HEK293 (cell line): Measurements from ENCODE around the gene AFG3L2.

ENCODE experiments used
- CTCF ChIA-PET: fragments of 350-600 bp; formaldehyde crosslinking; extraction: SDS; loops from one replicate; lab custom pipeline; 2021; ENCODE audit warnings: antibody characterized with exemption; lab: Yijun Ruan, JAX
- POLR2A ChIA-PET: fragments of 300-600 bp; formaldehyde crosslinking; extraction: SDS; loops from one replicate; lab custom pipeline; 2020; ENCODE audit warnings: antibody characterized with exemption, inconsistent platforms; lab: Yijun Ruan, JAX
- H3K27ac ChIP-seq: fragments of 200-500 bp; sonication (Bioruptor generic); 2 replicates; pipeline ENCODE4 v1.5.1; 2014; ENCODE audit warnings: low read depth, low read length, control low read depth, inconsistent platforms; ENCODE audit errors: extremely low read depth
- H3K36me3 ChIP-seq, 2 experiments: fragments of 200-500 bp in 1 of 2; sonication (Bioruptor generic) in 1 of 2; 1 replicate in 1 of 2; 2 replicates in 1 of 2; pipeline ENCODE4 v1.5.1; 2014 to 2017; ENCODE audit warnings: inconsistent platforms in 2 of 2, low read length in 2 of 2; ENCODE audit not compliant: control insufficient read depth in 2 of 2, insufficient read depth in 1 of 2
- H3K4me1 ChIP-seq: fragments of 200-500 bp; sonication (Bioruptor generic); 2 replicates; pipeline ENCODE4 v1.5.1; 2014; ENCODE audit warnings: mild to moderate bottlenecking, low read length, inconsistent platforms; ENCODE audit not compliant: control insufficient read depth, insufficient read depth
- H3K4me3 ChIP-seq: 2 replicates; pipeline ENCODE4 v1.5.1; 2011; ENCODE audit warnings: low read depth, mild to moderate bottlenecking, control low read depth, low read length, moderate library complexity
- H3K9me3 ChIP-seq: fragments of 200-500 bp; sonication (Bioruptor generic); 2 replicates; pipeline ENCODE4 v1.5.1; 2014; ENCODE audit warnings: low read depth, low read length, inconsistent platforms; ENCODE audit not compliant: control insufficient read depth, insufficient read depth
- GLIS2 ChIP-seq: fragments of 450-650 bp; formaldehyde crosslinking; IDR thresholded peaks from 2 replicates; pipeline ENCODE4 v1.5.1; 2016; ENCODE audit warnings: missing biosample characterization, missing genetic modification characterization
- HOXC10 ChIP-seq: sonication (generic); formaldehyde crosslinking; IDR thresholded peaks from 2 replicates; pipeline ENCODE4 v1.8.1; 2023; ENCODE audit warnings: mild to moderate bottlenecking, missing genetic modification reagents
- KLF1 ChIP-seq: fragments of 450-650 bp; formaldehyde crosslinking; IDR thresholded peaks from 2 replicates; pipeline ENCODE4 v1.5.1; 2016; ENCODE audit warnings: missing biosample characterization, missing genetic modification characterization
- RBAK ChIP-seq: fragments of 450-650 bp; formaldehyde crosslinking; IDR thresholded peaks from 2 replicates; pipeline ENCODE4 v1.5.1; 2016; ENCODE audit warnings: missing biosample characterization, missing genetic modification characterization
- SCRT1 ChIP-seq: fragments of 450-650 bp; formaldehyde crosslinking; IDR thresholded peaks from 2 replicates; pipeline ENCODE4 v1.5.1; 2016; ENCODE audit warnings: missing biosample characterization, missing genetic modification characterization, borderline replicate concordance
- SETDB1 ChIP-seq: IDR thresholded peaks from one replicate; pipeline ENCODE4 v1.6.1; 2017; ENCODE audit warnings: mild to moderate bottlenecking, low read length, moderate library complexity, mixed read lengths; ENCODE audit not compliant: insufficient read length
- TCF7L2 ChIP-seq: IDR thresholded peaks from 2 replicates; pipeline ENCODE4 v1.6.1; 2011; ENCODE audit warnings: low read depth, mild to moderate bottlenecking, inconsistent platforms, low read length, moderate library complexity, borderline replicate concordance
- TRIM28 ChIP-seq: IDR thresholded peaks from 2 replicates; pipeline ENCODE4 v1.6.1; 2011; ENCODE audit warnings: low read length, control low read depth, borderline replicate concordance
- ZBTB17 ChIP-seq: fragments of 450-650 bp; formaldehyde crosslinking; IDR thresholded peaks from 2 replicates; pipeline ENCODE4 v1.5.1; 2016; ENCODE audit warnings: missing biosample characterization, missing genetic modification characterization
- ZBTB48 ChIP-seq: fragments of 450-650 bp; formaldehyde crosslinking; IDR thresholded peaks from 2 replicates; pipeline ENCODE4 v1.5.1; 2016; ENCODE audit warnings: missing biosample characterization, missing genetic modification characterization
- ZNF155 ChIP-seq: fragments of 450-650 bp; formaldehyde crosslinking; IDR thresholded peaks from 2 replicates; pipeline ENCODE4 v1.5.1; 2016; ENCODE audit warnings: missing biosample characterization, missing genetic modification characterization
- ZNF324 ChIP-seq: fragments of 450-650 bp; formaldehyde crosslinking; IDR thresholded peaks from 2 replicates; pipeline ENCODE4 v1.5.1; 2016; ENCODE audit warnings: missing biosample characterization, missing genetic modification characterization
- ZNF416 ChIP-seq: fragments of 450-650 bp; formaldehyde crosslinking; IDR thresholded peaks from 2 replicates; pipeline ENCODE4 v1.5.1; 2016; ENCODE audit warnings: missing biosample characterization, missing genetic modification characterization
- ZNF48 ChIP-seq: fragments of 450-650 bp; formaldehyde crosslinking; IDR thresholded peaks from 2 replicates; pipeline ENCODE4 v1.5.1; 2016; ENCODE audit warnings: missing biosample characterization, missing genetic modification characterization
- ZNF558 ChIP-seq: fragments of 450-650 bp; formaldehyde crosslinking; IDR thresholded peaks from 2 replicates; pipeline ENCODE4 v1.5.1; 2016; ENCODE audit warnings: missing biosample characterization, missing genetic modification characterization
- ZNF670 ChIP-seq: fragments of 450-650 bp; formaldehyde crosslinking; IDR thresholded peaks from 2 replicates; pipeline ENCODE4 v1.5.1; 2016; ENCODE audit warnings: missing biosample characterization, missing genetic modification characterization, low read depth
- ZNF677 ChIP-seq: fragments of 450-650 bp; IDR thresholded peaks from 2 replicates; pipeline ENCODE4 v1.5.0; 2018; ENCODE audit warnings: missing biosample characterization, mild to moderate bottlenecking, missing genetic modification characterization, moderate library complexity
- ZNF701 ChIP-seq: fragments of 450-650 bp; formaldehyde crosslinking; IDR thresholded peaks from 2 replicates; pipeline ENCODE4 v1.5.1; 2016; ENCODE audit warnings: missing biosample characterization, missing genetic modification characterization
- ZNF777 ChIP-seq: fragments of 450-650 bp; formaldehyde crosslinking; IDR thresholded peaks from 2 replicates; pipeline ENCODE4 v1.5.1; 2017; ENCODE audit warnings: missing biosample characterization, missing genetic modification characterization, borderline replicate concordance
- ZNF785 ChIP-seq: fragments of 450-650 bp; formaldehyde crosslinking; IDR thresholded peaks from 2 replicates; pipeline ENCODE4 v1.5.1; 2016; ENCODE audit warnings: missing biosample characterization, missing genetic modification characterization
- ZSCAN30 ChIP-seq: fragments of 450-650 bp; IDR thresholded peaks from 2 replicates; pipeline ENCODE4 v1.5.1; 2018; ENCODE audit warnings: missing biosample characterization, mild to moderate bottlenecking, missing genetic modification characterization, moderate library complexity
- TF ChIP-seq, protein P1 (sequence below): fragments of 450-650 bp; formaldehyde crosslinking; IDR thresholded peaks from 2 replicates; pipeline ENCODE4 v1.5.1; 2017; ENCODE audit warnings: missing biosample characterization, mild to moderate bottlenecking, missing genetic modification characterization, moderate library complexity
- TF ChIP-seq, protein P2 (sequence below): fragments of 450-650 bp; formaldehyde crosslinking; IDR thresholded peaks from 2 replicates; pipeline ENCODE4 v1.5.1; 2017; ENCODE audit warnings: missing biosample characterization, missing genetic modification characterization
- TF ChIP-seq, protein P3 (sequence below): fragments of 450-650 bp; IDR thresholded peaks from 2 replicates; pipeline ENCODE4 v1.5.1; 2018; ENCODE audit warnings: missing biosample characterization, missing genetic modification characterization
- TF ChIP-seq, protein P4 (sequence below): fragments of 450-650 bp; formaldehyde crosslinking; IDR thresholded peaks from 2 replicates; pipeline ENCODE4 v1.5.1; 2016; ENCODE audit warnings: missing biosample characterization, missing genetic modification characterization
- TF ChIP-seq, protein P5 (sequence below): sonication (generic); formaldehyde crosslinking; IDR thresholded peaks from 2 replicates; pipeline ENCODE4 v1.8.1; 2022; ENCODE audit warnings: mild to moderate bottlenecking, moderate library complexity, missing genetic modification reagents

The AFG3L2 gene

DNA sequence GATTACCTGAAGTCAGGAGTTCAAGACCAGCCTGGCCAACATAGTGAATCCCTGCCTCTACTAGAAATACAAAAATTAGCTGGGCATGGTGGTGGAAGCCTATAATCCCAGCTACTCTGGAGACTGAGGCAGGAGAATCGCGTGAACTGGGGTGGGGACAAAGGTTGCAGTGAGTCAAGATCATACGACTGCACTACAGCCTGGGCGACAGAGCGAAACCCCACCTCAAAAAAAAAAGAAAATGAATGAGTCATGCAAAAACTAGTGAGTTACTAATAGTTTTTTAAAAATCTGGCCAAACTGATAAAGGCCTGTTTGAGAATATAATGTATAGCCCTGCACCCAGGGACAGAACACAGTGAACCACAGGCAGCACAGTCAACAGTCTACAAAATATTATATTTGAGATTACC, 17.5 kb downstream of the AFG3L2 start:
- Histone ChIP-seq H3K4me1 (no peaks in the 10 kb centered on the region), H3K27ac (no peak overlapping the region), H3K4me3 (no peak overlapping the region), H3K9me3 (no peaks in the 10 kb centered on the region), H3K36me3 (peaks cover 70 to 90% of the 10 kb centered on the region in 2 experiments)
- TF ChIP-seq ZNF416 (tag by site-specific recombination) (no peak), TCF7L2 (no peak), RBAK (tag by site-specific recombination) (no peak), HOXC10 (CRISPR knock-in tag) (no peak), ZNF701 (no peak), SETDB1 (no peak), ZSCAN30 (tag by site-specific recombination) (no peak), ZNF677 (tag by site-specific recombination) (no peak), ZBTB48 (no peak)
- TF ChIP-seq, protein P1, sequence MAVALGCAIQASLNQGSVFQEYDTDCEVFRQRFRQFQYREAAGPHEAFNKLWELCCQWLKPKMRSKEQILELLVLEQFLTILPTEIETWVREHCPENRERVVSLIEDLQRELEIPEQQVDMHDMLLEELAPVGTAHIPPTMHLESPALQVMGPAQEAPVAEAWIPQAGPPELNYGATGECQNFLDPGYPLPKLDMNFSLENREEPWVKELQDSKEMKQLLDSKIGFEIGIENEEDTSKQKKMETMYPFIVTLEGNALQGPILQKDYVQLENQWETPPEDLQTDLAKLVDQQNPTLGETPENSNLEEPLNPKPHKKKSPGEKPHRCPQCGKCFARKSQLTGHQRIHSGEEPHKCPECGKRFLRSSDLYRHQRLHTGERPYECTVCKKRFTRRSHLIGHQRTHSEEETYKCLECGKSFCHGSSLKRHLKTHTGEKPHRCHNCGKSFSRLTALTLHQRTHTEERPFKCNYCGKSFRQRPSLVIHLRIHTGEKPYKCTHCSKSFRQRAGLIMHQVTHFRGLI (tag by site-specific recombination), result no peak
- TF ChIP-seq, protein P2, sequence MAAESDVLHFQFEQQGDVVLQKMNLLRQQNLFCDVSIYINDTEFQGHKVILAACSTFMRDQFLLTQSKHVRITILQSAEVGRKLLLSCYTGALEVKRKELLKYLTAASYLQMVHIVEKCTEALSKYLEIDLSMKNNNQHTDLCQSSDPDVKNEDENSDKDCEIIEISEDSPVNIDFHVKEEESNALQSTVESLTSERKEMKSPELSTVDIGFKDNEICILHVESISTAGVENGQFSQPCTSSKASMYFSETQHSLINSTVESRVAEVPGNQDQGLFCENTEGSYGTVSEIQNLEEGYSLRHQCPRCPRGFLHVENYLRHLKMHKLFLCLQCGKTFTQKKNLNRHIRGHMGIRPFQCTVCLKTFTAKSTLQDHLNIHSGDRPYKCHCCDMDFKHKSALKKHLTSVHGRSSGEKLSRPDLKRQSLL (tag by site-specific recombination), result no peak
- ChIA-PET CTCF (interaction anchor here (1.1 kb wide), 1 partner anchor 8 kb away, joined by 3 read pairs; no protein-coding TSS in a partner anchor), POLR2A (interaction anchor here (1.5 kb wide), 1 partner anchor 18 kb away, joined by 6 read pairs; the partner anchor contains the start of gene AFG3L2)

DNA sequence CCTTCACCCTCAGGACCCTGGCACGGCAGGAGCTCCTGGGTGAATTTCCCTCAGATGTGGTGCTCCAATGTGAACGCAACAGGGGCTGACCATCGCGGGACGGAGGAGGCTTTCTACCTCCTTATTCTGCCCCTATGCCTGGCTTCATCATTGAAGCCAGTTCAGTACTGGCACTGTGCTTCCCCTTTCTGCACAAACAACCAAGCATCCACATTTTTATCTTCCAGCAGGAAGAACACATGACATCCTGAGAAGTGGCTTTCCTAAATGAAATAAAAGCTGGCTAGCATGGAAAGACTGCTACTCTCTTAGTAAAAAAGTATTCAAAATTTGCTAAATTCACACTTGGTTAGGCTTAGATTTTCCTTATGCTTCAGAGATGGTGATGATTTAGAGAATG, 24.8 kb downstream of the AFG3L2 start:
- no peak overlapping the region for H3K27ac ChIP-seq
- TF ChIP-seq, protein P3, sequence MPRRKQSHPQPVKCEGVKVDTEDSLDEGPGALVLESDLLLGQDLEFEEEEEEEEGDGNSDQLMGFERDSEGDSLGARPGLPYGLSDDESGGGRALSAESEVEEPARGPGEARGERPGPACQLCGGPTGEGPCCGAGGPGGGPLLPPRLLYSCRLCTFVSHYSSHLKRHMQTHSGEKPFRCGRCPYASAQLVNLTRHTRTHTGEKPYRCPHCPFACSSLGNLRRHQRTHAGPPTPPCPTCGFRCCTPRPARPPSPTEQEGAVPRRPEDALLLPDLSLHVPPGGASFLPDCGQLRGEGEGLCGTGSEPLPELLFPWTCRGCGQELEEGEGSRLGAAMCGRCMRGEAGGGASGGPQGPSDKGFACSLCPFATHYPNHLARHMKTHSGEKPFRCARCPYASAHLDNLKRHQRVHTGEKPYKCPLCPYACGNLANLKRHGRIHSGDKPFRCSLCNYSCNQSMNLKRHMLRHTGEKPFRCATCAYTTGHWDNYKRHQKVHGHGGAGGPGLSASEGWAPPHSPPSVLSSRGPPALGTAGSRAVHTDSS (tag by site-specific recombination), result no peak
- TF ChIP-seq ZNF558 (tag by site-specific recombination) (no peak), SCRT1 (tag by site-specific recombination) (no peak)
- CTCF ChIA-PET, result interaction anchor here (0.5 to 4.2 kb wide), 3 partner anchors 8 to 24 kb away, joined by 3 to 13 read pairs (median 3); no protein-coding TSS in a partner anchor
- POLR2A ChIA-PET, result interaction anchor here (1.3 kb wide), 1 partner anchor 12 kb away, joined by 3 read pairs; no protein-coding TSS in a partner anchor
- H3K4me3 ChIP-seq, result no peak overlapping the region
- no peaks in the 10 kb centered on the region for H3K4me1 ChIP-seq
- H3K36me3 ChIP-seq, result peaks cover 65 to 78% of the 10 kb centered on the region in 2 experiments
- H3K9me3 ChIP-seq, result no peaks in the 10 kb centered on the region

DNA sequence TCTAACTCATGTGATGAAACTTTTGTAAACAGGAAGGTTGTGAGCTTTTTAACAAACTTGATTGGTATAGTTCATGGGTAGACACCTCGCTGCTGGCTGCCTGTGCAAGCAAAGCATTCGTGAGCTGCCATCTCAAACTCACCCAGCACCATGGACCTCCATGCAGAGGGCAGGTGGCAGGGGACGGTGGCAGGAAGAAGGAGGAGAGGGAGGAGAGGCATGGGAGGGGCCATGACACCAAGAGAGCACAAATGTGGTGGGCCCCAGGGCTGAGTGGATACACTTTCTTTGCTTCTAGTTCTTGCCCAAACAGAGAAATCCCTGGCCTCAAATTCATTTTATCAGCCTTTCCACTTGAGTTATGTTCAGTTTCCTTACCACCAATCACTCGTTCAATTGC, 29.1 kb downstream of the AFG3L2 start:
- ChIA-PET POLR2A (no interaction called here), CTCF (interaction anchor here (0.7 to 2.1 kb wide), 4 partner anchors 13 to 576 kb away, joined by 3 to 16 read pairs (median 3); no protein-coding TSS in a partner anchor)
- Histone ChIP-seq H3K36me3 (peaks cover 67 to 83% of the 10 kb centered on the region in 2 experiments), H3K27ac (no peak overlapping the region), H3K4me1 (no peaks in the 10 kb centered on the region), H3K4me3 (no peak overlapping the region), H3K9me3 (no peaks in the 10 kb centered on the region)
- TF ChIP-seq ZNF785 (tag by site-specific recombination), result no peak
- no peak for TF ChIP-seq ZNF670 (tag by site-specific recombination)
- TF ChIP-seq KLF1 (tag by site-specific recombination), result no peak
- TF ChIP-seq GLIS2, result no peak
- no peak for TF ChIP-seq TRIM28
- TF ChIP-seq SETDB1, result no peak
- no peak for TF ChIP-seq ZNF558 (tag by site-specific recombination)
- TF ChIP-seq, protein P4, sequence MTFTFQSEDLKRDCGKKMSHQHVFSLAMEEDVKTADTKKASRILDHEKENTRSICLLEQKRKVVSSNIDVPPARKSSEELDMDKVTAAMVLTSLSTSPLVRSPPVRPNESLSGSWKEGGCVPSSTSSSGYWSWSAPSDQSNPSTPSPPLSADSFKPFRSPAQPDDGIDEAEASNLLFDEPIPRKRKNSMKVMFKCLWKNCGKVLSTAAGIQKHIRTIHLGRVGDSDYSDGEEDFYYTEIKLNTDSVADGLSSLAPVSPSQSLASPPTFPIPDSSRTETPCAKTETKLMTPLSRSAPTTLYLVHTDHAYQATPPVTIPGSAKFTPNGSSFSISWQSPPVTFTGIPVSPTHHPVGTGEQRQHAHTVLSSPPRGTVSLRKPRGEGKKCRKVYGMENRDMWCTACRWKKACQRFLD, result no peak
- no peak for TF ChIP-seq ZBTB17
- TF ChIP-seq ZNF777, result no peak
- TF ChIP-seq ZNF155 (tag by site-specific recombination), result no peak
- TF ChIP-seq, protein P5, sequence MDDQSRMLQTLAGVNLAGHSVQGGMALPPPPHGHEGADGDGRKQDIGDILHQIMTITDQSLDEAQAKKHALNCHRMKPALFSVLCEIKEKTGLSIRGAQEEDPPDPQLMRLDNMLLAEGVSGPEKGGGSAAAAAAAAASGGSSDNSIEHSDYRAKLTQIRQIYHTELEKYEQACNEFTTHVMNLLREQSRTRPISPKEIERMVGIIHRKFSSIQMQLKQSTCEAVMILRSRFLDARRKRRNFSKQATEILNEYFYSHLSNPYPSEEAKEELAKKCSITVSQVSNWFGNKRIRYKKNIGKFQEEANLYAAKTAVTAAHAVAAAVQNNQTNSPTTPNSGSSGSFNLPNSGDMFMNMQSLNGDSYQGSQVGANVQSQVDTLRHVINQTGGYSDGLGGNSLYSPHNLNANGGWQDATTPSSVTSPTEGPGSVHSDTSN (CRISPR knock-in tag), result no peak
- TF ChIP-seq ZNF324, result no peak
- no peak for TF ChIP-seq ZNF48 (tag by site-specific recombination)
